ENCODE data around the gene KRT9.
"Not testable (repeated sequence)": the region's sequence is repeated elsewhere in the genome, so short reads cannot be mapped to it uniquely, and the experiment has no call there.

- TF ChIP-seq POLR2A, CTCF (IDR thresholded peaks at IDR 0.05): not testable (repeated sequence)
These were observed 44.6 kb upstream of the KRT9 start for GRCh38 chr17:41616486-41616885.

All from uterus (tissue), 2 donors.